ENCODE results near the gene CBFB. TPM values are rescaled to one million over a fixed set of nuclear protein-coding genes. Genes with fewer than 3 reads are reported as not detected.

The CBFB gene
- polyA plus RNA-seq, 1 donor from 2014 or later = 32.6 TPM

- Histone ChIP-seq H3K4me3 (ENCODE audit: low read length) (no peak overlapping the region), H3K27ac (ENCODE audit: low read length) (no peak overlapping the region), H2AFZ (ENCODE audit: low read depth, low read length) (no peak overlapping the region), H3K9ac (ENCODE audit: low read length) (no peak overlapping the region), H3K9me3 (ENCODE audit: low read length) (no peaks in the 10 kb centered on the region), H3K27me3 (ENCODE audit: insufficient read depth, low read depth, low read length) (no peaks in the 10 kb centered on the region), H3K4me2 (ENCODE audit: low read length) (no peak overlapping the region), H3F3A (ENCODE audit: insufficient read depth, low read length, poor library complexity, severe bottlenecking) (no peaks in the 10 kb centered on the region), H3K36me3 (ENCODE audit: insufficient read depth, low read length) (no peaks in the 10 kb centered on the region), H3K79me2 (replicated peaks; ENCODE audit: insufficient read depth, low read length) (no peaks in the 10 kb centered on the region), H3K9me2 (ENCODE audit: insufficient read depth, low read length) (no peaks in the 10 kb centered on the region), H4K20me1 (ENCODE audit: insufficient read depth) (no peaks in the 10 kb centered on the region)
- TF ChIP-seq RAD21 (conservative IDR thresholded peaks at IDR 0.05) = no peak
Observed at GRCh38 chr16:67075331-67075730, 46.4 kb downstream of the CBFB start.

DNA sequence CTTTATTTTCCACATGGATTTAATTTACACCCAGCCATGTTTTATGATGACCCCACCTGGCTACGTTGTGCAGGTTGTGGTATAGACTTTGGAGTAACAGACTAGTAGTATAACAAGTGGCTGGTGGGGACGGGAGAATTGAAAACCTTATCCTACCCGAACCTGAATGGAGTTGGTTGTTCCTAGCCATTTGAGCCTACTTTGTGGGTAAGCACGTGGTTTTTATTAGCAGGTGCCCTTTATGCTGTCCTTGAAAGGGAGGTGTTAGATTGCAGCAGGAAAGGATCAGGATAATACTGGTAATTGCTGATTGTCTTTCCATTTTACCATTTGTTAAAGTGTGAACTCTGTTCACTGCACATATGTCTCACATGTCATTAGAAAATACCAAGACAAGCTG is 48.9 kb downstream of the CBFB start:
- H2AFZ ChIP-seq (ENCODE audit: low read depth, low read length) = no peak overlapping the region
- H3K4me2 ChIP-seq (ENCODE audit: low read length) = no peak overlapping the region
- no peaks in the 10 kb centered on the region for H3F3A ChIP-seq (ENCODE audit: insufficient read depth, low read length, poor library complexity, severe bottlenecking)
- H3K27ac ChIP-seq (ENCODE audit: low read length) = no peak overlapping the region
- H3K9me3 ChIP-seq (ENCODE audit: low read length) = no peaks in the 10 kb centered on the region
- H3K9ac ChIP-seq (ENCODE audit: low read length) = no peak overlapping the region
- no peaks in the 10 kb centered on the region for H3K27me3 ChIP-seq (ENCODE audit: insufficient read depth, low read depth, low read length)
- H3K4me3 ChIP-seq (ENCODE audit: low read length) = no peak overlapping the region
- no peaks in the 10 kb centered on the region for H4K20me1 ChIP-seq (ENCODE audit: insufficient read depth)
- no peaks in the 10 kb centered on the region for H3K79me2 ChIP-seq (replicated peaks; ENCODE audit: insufficient read depth, low read length)
- H3K9me2 ChIP-seq (ENCODE audit: insufficient read depth, low read length) = no peaks in the 10 kb centered on the region
- H3K36me3 ChIP-seq (ENCODE audit: insufficient read depth, low read length) = no peaks in the 10 kb centered on the region
- TF ChIP-seq RAD21 (conservative IDR thresholded peaks at IDR 0.05) (no peak), MXI1 (conservative IDR thresholded peaks at IDR 0.05; ENCODE audit: poor library complexity, severe bottlenecking) (no peak), REST (IDR thresholded peaks at IDR 0.05; ENCODE audit: borderline replicate concordance) (no peak), TAF1 (IDR thresholded peaks at IDR 0.05; ENCODE audit: low read depth) (no peak), CTCF (IDR thresholded peaks at IDR 0.05; ENCODE audit: poor library complexity, severe bottlenecking) (no peak), EZH2 (IDR thresholded peaks at IDR 0.05; ENCODE audit: borderline replicate concordance, insufficient read depth, low read length, poor library complexity, severe bottlenecking) (no peak), SMC3 (conservative IDR thresholded peaks at IDR 0.05; ENCODE audit: poor library complexity) (no peak), EP300 (conservative IDR thresholded peaks at IDR 0.05; ENCODE audit: poor library complexity, severe bottlenecking) (no peak), POLR2AphosphoS5 (IDR thresholded peaks at IDR 0.05) (no peak)

- Histone ChIP-seq H3K9me3 (ENCODE audit: low read length) (no peaks in the 10 kb centered on the region), H3K36me3 (ENCODE audit: insufficient read depth, low read length) (no peaks in the 10 kb centered on the region), H3K9me2 (ENCODE audit: insufficient read depth, low read length) (no peaks in the 10 kb centered on the region), H3K4me3 (ENCODE audit: low read length) (no peak overlapping the region), H3K4me2 (ENCODE audit: low read length) (no peak overlapping the region), H3K79me2 (replicated peaks; ENCODE audit: insufficient read depth, low read length) (no peaks in the 10 kb centered on the region), H3F3A (ENCODE audit: insufficient read depth, low read length, poor library complexity, severe bottlenecking) (no peaks in the 10 kb centered on the region), H2AFZ (ENCODE audit: low read depth, low read length) (no peak overlapping the region), H3K9ac (ENCODE audit: low read length) (no peak overlapping the region), H4K20me1 (ENCODE audit: insufficient read depth) (no peaks in the 10 kb centered on the region), H3K27me3 (ENCODE audit: insufficient read depth, low read depth, low read length) (no peaks in the 10 kb centered on the region), H3K27ac (ENCODE audit: low read length) (no peak overlapping the region)
- TF ChIP-seq REST (IDR thresholded peaks at IDR 0.05; ENCODE audit: borderline replicate concordance) = no peak
Observed at GRCh38 chr16:67082100-67082499, 53.2 kb downstream of the CBFB start.
